Dendritic cell treated with granulocyte-macrophage colony-stimulating factor and Interleukin-4, amounts not matched to agents 40 ng/mL and 50 ng/mL, for 4 days (primary cell): Measurements from ENCODE around the gene STK25.
"Not testable (repeated sequence)": the region's sequence is repeated elsewhere in the genome, so short reads cannot be mapped to it uniquely, and the experiment has no call there.

Experiments
- H3K27ac Mint-ChIP-seq: one replicate; pipeline ENCODE4 v1.8.0; 2022; ENCODE audit warnings: mild to moderate bottlenecking, mixed read lengths
- H3K27me3 Mint-ChIP-seq: one replicate; pipeline ENCODE4 v1.8.0; 2022; ENCODE audit warnings: mild to moderate bottlenecking, mixed read lengths
- H3K36me3 Mint-ChIP-seq: one replicate; pipeline ENCODE4 v1.8.0; 2022; ENCODE audit warnings: low read depth, mixed read lengths
- H3K4me1 Mint-ChIP-seq: one replicate; pipeline ENCODE4 v1.8.0; 2022; ENCODE audit warnings: low read depth, mixed read lengths
- H3K4me3 Mint-ChIP-seq: one replicate; pipeline ENCODE4 v1.8.0; 2022; ENCODE audit warnings: mild to moderate bottlenecking, moderate library complexity, mixed read lengths
- H3K9me3 Mint-ChIP-seq: one replicate; pipeline ENCODE4 v1.8.0; 2022; ENCODE audit warnings: mixed read lengths
- intact Hi-C: fragments of 100-400 bp; cut with micrococcal nuclease; formaldehyde crosslinking; loops from one replicate; pipeline ENCODE4 v1.15.0; 2022

STK25 gene

DNA sequence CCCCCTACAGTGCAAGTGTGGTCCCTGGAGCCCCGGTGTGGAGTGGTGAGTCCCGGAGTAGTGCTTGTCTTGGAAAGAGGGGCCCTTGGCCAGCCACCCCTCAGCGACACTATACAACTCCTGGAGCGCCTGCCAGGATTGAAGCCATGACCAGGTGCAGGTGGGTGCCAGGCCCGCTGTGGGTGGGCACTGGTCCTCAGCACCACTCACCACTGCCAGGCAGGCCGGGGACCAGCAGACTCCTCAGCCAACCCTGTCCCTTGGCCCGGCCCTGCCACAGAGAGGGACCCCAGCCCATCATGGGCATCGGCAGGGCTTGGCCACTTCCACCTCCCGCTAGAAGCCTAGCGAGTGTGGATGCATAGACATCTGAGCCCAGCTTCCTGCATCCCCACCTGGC lies 42.2 kb downstream of the STK25 start:
- H3K9me3 Mint-ChIP-seq, result no peaks in the 10 kb centered on the region
- H3K4me3 Mint-ChIP-seq, result no peak overlapping the region
- intact Hi-C loops, result no loop called here
- peaks cover 81% of the 10 kb centered on the region for H3K27me3 Mint-ChIP-seq
- H3K27ac Mint-ChIP-seq, result no peak overlapping the region
- no peaks in the 10 kb centered on the region for H3K4me1 Mint-ChIP-seq
- H3K36me3 Mint-ChIP-seq, result no peaks in the 10 kb centered on the region

- no peak overlapping the region for H3K27ac Mint-ChIP-seq
- peaks cover 81% of the 10 kb centered on the region for H3K27me3 Mint-ChIP-seq
- no peaks in the 10 kb centered on the region for H3K36me3 Mint-ChIP-seq
- no peaks in the 10 kb centered on the region for H3K9me3 Mint-ChIP-seq
- H3K4me1 Mint-ChIP-seq, result no peaks in the 10 kb centered on the region
- intact Hi-C loops, result no loop called here
- no peak overlapping the region for H3K4me3 Mint-ChIP-seq
These were observed 42.8 kb downstream of the STK25 start for GRCh38 chr2:241465543-241465942.

DNA sequence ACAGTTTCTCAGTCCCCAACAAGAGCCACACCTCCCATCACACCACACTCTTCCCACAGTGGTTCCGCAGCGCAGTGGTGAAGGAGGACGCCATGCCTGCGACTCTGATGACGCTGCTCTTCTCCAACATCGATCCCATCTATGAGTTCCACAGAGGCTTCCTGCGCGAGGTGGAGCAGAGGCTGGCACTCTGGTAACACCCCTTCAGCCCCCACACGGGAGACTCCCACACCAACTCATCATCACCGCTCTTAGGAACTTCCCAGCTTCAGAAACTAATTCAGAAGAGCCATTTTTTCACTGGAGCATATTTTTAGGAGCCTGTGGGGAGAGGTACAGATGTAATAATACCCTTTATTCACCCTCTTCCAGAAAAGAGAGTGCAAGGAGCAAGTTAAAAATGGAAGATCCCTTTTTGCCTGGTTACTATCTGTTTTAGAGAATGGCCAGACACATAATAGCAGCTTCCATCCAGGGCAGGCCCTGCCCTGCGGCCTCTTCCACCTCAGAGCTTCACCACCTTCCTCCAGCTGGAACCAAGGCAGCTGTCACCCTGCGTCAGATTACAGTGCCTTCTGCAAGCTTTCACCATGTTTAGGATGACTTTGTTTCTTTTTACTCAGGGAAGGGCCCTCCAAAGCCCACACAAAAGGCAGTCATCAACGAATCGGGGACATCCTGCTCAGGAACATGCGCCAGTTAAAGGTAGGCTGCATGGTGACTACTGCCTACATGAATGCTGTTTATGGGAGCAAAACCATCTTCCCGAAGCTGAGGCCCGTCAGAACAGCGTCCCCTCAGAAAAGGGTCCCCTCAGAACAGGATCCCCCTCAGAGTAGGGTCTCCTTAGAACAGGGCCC lies 44.9 kb downstream of the STK25 start:
- no peaks in the 10 kb centered on the region for H3K36me3 Mint-ChIP-seq
- peaks cover 86% of the 10 kb centered on the region for H3K27me3 Mint-ChIP-seq
- intact Hi-C loops, result no loop called here
- H3K4me3 Mint-ChIP-seq, result no peak overlapping the region
- no peak overlapping the region for H3K27ac Mint-ChIP-seq
- no peaks in the 10 kb centered on the region for H3K9me3 Mint-ChIP-seq
- H3K4me1 Mint-ChIP-seq, result no peaks in the 10 kb centered on the region

GRCh38 chr2:241461693-241462677 lies 46.4 kb downstream of the STK25 start:
- Mint-ChIP-seq H3K27ac (no peak overlapping the region), H3K27me3 (peaks cover 85% of the 10 kb centered on the region), H3K9me3 (no peaks in the 10 kb centered on the region), H3K36me3 (no peaks in the 10 kb centered on the region), H3K4me1 (no peaks in the 10 kb centered on the region), H3K4me3 (no peak overlapping the region)
- intact Hi-C loops, result no loop called here

DNA sequence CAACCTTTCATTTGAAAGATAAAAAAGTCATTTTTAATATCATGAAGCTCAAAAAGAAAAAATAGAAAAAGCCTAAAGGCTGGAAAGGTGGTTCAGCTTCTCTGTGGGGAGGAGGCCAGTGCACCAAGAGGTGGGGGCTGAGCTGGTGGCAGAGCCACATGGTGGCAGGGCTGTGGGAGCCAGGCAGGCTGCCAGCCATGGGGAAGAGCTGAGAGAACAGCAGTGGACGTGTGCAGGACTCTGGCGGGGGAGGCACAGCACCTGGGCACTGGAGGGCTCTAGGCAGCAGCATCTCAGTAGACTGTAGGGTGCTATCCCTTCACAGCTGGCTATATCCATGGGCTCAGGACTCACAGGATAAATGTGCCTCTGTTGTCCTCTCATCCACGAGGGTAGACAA lies 47.8 kb downstream of the STK25 start:
- intact Hi-C loops, result no loop called here
- no peaks in the 10 kb centered on the region for H3K36me3 Mint-ChIP-seq
- H3K4me1 Mint-ChIP-seq, result no peaks in the 10 kb centered on the region
- H3K27me3 Mint-ChIP-seq, result peaks cover 83% of the 10 kb centered on the region
- no peaks in the 10 kb centered on the region for H3K9me3 Mint-ChIP-seq
- no peak overlapping the region for H3K4me3 Mint-ChIP-seq
- no peak overlapping the region for H3K27ac Mint-ChIP-seq

DNA sequence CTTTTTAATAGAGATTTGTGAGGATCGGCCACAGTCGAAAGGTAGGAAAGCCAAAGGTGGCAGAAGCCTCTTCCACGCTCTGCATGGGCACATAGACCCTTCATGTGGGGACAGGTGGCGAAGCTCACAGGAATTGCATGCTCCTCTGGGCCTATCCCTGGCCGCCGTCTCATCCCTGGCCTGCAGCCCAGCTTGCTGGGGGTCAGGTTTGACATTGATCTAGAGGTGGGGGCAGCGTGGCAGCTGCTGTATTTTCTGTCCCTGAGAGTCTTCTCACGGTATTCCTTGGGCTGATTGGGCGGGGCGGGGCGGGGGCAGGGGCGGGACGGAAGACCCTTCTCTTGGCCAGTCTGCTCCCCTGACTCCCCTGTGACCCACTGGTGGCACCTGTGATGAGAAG lies 48.9 kb downstream of the STK25 start:
- Mint-ChIP-seq H3K36me3 (no peaks in the 10 kb centered on the region), H3K4me1 (no peaks in the 10 kb centered on the region), H3K27me3 (peaks cover 82% of the 10 kb centered on the region), H3K27ac (no peak overlapping the region), H3K9me3 (no peaks in the 10 kb centered on the region), H3K4me3 (no peak overlapping the region)
- intact Hi-C loops, result no loop called here

DNA sequence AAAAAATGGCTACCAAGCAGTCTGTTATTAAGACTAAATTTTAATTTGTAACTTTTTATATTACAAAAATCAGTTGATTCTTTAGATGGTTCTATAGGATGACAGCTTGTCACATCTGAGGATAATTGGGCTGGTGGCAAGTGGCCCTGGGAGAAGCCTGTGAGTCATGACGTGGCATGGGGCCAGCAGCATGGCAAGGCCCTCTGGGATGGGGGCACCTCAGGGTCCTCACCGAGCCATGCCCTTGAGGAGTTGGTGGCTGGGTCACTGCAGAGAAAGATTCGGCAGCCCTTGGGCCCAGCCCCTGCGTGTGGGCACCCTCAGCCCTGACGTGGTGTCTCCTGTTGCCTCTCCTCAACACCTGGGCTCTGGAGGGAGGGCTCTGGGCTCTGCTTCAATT lies 49.7 kb downstream of the STK25 start:
- H3K27me3 Mint-ChIP-seq, result peaks cover 83% of the 10 kb centered on the region
- H3K4me1 Mint-ChIP-seq, result no peaks in the 10 kb centered on the region
- H3K9me3 Mint-ChIP-seq, result no peaks in the 10 kb centered on the region
- no peak overlapping the region for H3K27ac Mint-ChIP-seq
- intact Hi-C loops, result no loop called here
- H3K36me3 Mint-ChIP-seq, result no peaks in the 10 kb centered on the region
- no peak overlapping the region for H3K4me3 Mint-ChIP-seq

DNA sequence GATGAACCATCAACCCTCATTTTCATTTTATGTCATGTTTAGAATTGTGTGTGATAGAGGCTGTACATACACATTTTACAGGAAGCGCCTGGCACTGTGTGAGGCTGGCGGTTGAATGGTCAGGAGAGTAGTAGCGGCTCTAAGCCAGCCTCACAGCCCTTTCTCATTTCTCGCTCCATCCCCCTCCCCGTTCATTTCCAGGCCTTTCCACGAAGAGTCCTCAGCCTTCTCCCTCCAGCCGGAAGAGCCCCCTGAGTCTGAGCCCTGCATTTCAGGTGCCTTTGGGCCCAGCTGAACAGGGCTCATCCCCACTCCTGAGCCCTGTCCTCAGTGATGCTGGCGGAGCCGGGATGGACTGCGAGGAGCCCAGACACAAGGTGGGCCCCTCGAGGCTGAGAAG lies 51.8 kb downstream of the STK25 start:
- Mint-ChIP-seq H3K4me3 (no peak overlapping the region), H3K27ac (no peak overlapping the region), H3K4me1 (no peaks in the 10 kb centered on the region), H3K36me3 (no peaks in the 10 kb centered on the region), H3K9me3 (no peaks in the 10 kb centered on the region), H3K27me3 (peaks cover 87% of the 10 kb centered on the region)
- intact Hi-C loops, result no loop called here

DNA sequence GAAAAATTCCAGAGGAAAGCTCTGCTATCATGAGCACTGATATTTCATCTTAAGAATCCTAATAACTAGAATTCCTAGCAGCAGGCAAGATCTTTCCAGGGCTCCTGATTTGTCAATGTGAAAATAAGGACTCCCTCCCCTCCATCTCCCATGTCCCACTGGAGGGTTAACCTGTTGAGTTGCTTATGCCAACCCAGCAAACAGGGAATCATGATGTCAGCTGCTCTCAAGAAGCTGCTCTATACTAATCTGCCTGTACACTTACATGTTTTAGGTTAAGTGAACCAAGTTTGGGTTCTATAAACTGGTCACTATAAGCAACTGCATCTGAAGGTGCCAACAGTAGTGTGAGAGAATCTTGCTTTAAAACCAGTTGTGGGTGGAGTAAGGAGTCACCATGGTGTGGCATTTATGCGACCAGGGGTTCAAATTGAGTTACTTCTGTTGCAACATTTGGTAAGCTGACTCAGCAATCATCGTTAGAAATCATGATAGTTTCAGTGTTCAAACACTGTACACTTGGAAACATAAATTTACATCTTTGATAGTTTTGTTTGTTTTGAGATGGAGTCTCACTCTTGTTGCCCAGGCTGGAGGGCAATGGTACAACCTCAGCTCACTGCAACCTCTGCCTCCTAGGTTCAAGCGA lies 53.4 kb downstream of the STK25 start:
- H3K4me1 Mint-ChIP-seq, result no peaks in the 10 kb centered on the region
- H3K36me3 Mint-ChIP-seq, result peaks cover 1% of the 10 kb centered on the region
- intact Hi-C loops, result no loop called here
- no peaks in the 10 kb centered on the region for H3K9me3 Mint-ChIP-seq
- no peak overlapping the region for H3K27ac Mint-ChIP-seq
- peaks cover 84% of the 10 kb centered on the region for H3K27me3 Mint-ChIP-seq
- no peak overlapping the region for H3K4me3 Mint-ChIP-seq

- H3K4me3 Mint-ChIP-seq, intact Hi-C loops, H3K27ac Mint-ChIP-seq, H3K9me3 Mint-ChIP-seq, H3K36me3 Mint-ChIP-seq, H3K4me1 Mint-ChIP-seq: not testable (repeated sequence)
- peaks cover 84% of the 10 kb centered on the region for H3K27me3 Mint-ChIP-seq
These were observed 54.5 kb downstream of the STK25 start for GRCh38 chr2:241453919-241454318.

DNA sequence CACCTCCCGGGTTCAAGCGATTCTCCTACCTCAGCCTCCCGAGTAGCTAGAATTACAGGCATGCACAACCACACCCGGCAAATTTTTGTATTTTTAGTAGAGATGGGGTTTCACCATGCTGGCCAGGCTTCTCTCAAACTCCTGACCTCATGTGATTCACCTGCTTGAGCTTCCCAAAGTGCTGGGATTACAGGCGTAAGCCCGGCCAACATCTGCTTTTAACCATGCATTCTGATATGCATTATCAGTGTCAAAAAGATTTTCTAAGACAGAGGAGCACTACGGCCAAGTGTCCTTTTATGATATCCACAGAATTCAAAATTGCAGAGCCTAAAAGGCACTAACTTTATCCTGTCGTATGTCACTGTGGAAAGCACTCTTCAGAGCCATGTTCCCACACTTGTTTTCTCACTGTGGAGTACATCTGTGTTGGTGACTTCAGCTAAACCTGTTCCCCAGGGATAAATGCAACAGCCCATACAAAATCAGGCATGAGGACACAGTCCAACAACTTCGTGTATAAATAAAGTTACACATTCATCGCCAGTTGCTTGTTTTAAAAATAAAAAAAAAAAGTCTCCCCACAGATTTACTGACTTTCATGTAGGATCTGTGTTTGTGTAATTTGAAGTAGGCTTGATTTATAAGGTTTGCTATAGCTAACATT lies 56.4 kb downstream of the STK25 start:
- H3K4me3 Mint-ChIP-seq, result no peak overlapping the region
- no peaks in the 10 kb centered on the region for H3K9me3 Mint-ChIP-seq
- intact Hi-C loops, result no loop called here
- H3K36me3 Mint-ChIP-seq, result peaks cover 12% of the 10 kb centered on the region
- no peak overlapping the region for H3K27ac Mint-ChIP-seq
- no peaks in the 10 kb centered on the region for H3K4me1 Mint-ChIP-seq
- H3K27me3 Mint-ChIP-seq, result peaks cover 88% of the 10 kb centered on the region

DNA sequence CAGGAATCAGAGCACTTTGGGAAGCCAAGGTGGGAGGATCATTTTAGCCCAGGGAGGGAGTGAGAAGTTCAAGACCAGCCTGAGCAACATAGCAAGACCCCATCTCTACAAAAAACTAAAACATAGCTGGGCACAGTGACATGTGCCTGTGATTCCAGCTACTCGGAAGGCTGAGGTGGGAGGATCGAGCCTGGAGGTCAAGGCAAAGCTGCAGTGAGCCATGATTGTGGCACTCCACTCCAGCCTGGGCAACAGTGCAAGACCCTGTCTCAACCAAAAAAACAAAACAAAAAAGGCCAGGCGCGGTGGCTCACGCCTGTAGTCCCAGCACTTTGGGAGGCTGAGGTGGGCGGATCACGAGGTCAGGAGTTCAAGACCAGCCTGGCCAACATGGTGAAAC lies 58.3 kb downstream of the STK25 start:
- H3K9me3 Mint-ChIP-seq, H3K27ac Mint-ChIP-seq, H3K4me3 Mint-ChIP-seq, intact Hi-C loops, H3K4me1 Mint-ChIP-seq: not testable (repeated sequence)
- H3K27me3 Mint-ChIP-seq, result peaks cover 88% of the 10 kb centered on the region
- H3K36me3 Mint-ChIP-seq, result peaks cover 17% of the 10 kb centered on the region

- no peak overlapping the region for H3K4me3 Mint-ChIP-seq
These were observed 63.0 kb downstream of the STK25 start for GRCh38 chr2:241445426-241445825.

More at GRCh38 chr2:241445426-241445825, 63.0 kb downstream of the STK25 start:
- Mint-ChIP-seq H3K27ac (no peak overlapping the region), H3K9me3 (no peaks in the 10 kb centered on the region), H3K27me3 (peaks cover 92% of the 10 kb centered on the region), H3K36me3 (peaks cover 54% of the 10 kb centered on the region), H3K4me1 (peaks cover 17% of the 10 kb centered on the region)
- intact Hi-C loops, result no loop called here
